GM12801 (cell line): Measurements from ENCODE around the gene ATP9B.
A peak's percentile ranks its signal among the peaks of the same experiment; 100 is the strongest.

Experiments used
- TF ChIP-seq, protein P1 (sequence below): IDR thresholded peaks from one replicate; pipeline ENCODE4 v1.5.1; 2011; ENCODE audit warnings: control low read depth; ENCODE audit not compliant: insufficient read length; ENCODE audit errors: extremely low read depth

The ATP9B gene

GRCh38 chr18:79246309-79247108 is 177.3 kb downstream of the ATP9B start:
- TF ChIP-seq, protein P1, sequence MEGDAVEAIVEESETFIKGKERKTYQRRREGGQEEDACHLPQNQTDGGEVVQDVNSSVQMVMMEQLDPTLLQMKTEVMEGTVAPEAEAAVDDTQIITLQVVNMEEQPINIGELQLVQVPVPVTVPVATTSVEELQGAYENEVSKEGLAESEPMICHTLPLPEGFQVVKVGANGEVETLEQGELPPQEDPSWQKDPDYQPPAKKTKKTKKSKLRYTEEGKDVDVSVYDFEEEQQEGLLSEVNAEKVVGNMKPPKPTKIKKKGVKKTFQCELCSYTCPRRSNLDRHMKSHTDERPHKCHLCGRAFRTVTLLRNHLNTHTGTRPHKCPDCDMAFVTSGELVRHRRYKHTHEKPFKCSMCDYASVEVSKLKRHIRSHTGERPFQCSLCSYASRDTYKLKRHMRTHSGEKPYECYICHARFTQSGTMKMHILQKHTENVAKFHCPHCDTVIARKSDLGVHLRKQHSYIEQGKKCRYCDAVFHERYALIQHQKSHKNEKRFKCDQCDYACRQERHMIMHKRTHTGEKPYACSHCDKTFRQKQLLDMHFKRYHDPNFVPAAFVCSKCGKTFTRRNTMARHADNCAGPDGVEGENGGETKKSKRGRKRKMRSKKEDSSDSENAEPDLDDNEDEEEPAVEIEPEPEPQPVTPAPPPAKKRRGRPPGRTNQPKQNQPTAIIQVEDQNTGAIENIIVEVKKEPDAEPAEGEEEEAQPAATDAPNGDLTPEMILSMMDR, result peak; percentile 54

DNA sequence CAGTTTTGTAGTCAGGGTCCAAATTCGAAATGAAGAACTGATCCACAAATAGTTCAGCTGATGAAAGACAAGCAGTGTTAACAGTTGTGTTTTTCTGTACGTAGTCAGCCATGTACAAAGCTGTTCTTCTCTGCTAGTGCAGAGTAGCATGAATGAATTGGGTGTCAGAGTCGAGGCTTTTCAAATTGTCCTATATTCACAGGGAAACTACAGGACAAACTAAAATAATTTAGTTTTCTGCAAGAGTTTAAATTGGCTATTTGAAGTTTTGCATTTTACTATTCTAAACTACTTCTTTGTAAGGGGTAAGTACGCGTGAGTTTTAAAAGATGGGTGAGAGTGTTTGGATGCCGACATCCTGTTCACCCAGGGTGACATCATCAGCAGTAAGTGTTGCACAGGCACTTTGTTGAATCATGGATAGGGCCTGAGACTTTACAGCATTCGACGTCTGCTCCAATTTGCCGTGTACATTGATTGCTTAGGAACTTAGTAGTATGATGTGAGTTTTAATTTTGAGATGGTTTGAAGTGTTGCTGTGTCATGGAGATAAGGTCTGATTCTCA is 179.4 kb downstream of the ATP9B start:
- TF ChIP-seq, protein P1, result no peak

GRCh38 chr18:79250301-79250981 is 181.2 kb downstream of the ATP9B start:
- TF ChIP-seq, protein P1, result no peak

DNA sequence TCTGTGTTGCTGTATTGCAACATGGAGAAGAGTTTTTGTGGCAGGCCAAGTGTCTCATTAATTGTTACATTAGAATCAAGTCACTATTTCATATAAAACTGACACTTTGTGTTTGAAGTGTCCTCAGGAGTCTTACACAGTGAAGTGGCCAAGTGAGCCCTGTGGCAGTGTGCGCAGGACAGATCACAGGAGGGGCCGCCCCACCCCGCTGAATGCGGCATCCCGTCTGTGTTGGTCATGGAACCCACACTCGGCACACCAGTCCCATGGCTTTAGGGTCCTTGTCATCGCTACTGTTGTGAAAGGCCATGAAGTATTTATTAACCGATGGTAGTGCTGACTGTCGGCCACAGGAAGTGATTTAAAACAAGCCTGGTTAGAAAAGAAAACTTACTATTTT is 181.8 kb downstream of the ATP9B start:
- TF ChIP-seq, protein P1, result no peak

GRCh38 chr18:79252904-79253633 is 183.9 kb downstream of the ATP9B start:
- TF ChIP-seq, protein P1, result no peak

GRCh38 chr18:79257480-79257879 is 188.3 kb downstream of the ATP9B start:
- TF ChIP-seq, protein P1, result no peak

DNA sequence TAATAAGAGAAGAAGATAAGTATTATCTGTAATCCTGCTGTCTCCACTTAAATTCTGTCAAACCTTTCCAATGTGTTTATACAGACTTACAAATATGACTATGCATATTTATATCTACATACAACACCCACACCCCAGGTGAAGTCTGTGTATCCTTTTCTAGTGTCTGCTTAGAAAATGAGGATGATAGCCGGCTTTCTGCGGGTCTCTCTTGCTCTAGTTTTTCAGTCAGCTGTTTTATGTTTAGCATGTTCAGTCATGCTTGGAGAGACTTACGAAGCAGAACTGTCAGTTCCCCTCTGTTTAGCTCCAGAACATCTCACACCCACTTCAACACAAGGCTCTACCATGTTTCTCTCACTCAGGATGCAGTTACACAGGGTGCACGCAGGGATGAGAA is 189.3 kb downstream of the ATP9B start:
- TF ChIP-seq, protein P1, result no peak
